Upper lobe of left lung (tissue), 6 donors: Measurements from ENCODE around the gene JAZF1. TPM values are rescaled to one million over a fixed set of nuclear protein-coding genes. Genes with fewer than 3 reads are reported as not detected.
A peak's percentile ranks its signal among the peaks of the same experiment; 100 is the strongest.

Experiments
- ATAC-seq, 2 donors: fragments of 200-7000 bp; cut with Tn5 transposase; one replicate each; pipeline ENCODE4 v1.9.1; 2022; ENCODE audit warnings: mild to moderate bottlenecking in 2 of 2, moderate library complexity in 2 of 2; ENCODE audit not compliant: low FRiP score in 2 of 2
- DNase-seq, 2 donors: peaks; one replicate each; pipeline ENCODE4 v3.0.0-alpha.2; 2019 to 2020
- H3K27ac ChIP-seq, 4 donors: fragments of 200-600 bp; sonication (generic); one replicate each; pipeline ENCODE4 v1.5.1; 2016 to 2019
- H3K27me3 ChIP-seq, 4 donors: fragments of 200-600 bp; sonication (generic); one replicate each; pipeline ENCODE4 v1.5.1; 2017 to 2019
- H3K36me3 ChIP-seq, 4 donors: fragments of 200-600 bp; sonication (generic); one replicate each; pipeline ENCODE4 v1.5.1; 2016 to 2019
- H3K4me1 ChIP-seq, 4 donors: fragments of 200-600 bp; sonication (generic); one replicate each; pipeline ENCODE4 v1.5.1; 2018 to 2019
- H3K4me3 ChIP-seq, 4 donors: fragments of 200-600 bp; sonication (generic); one replicate each; pipeline ENCODE4 v1.5.1; 2017 to 2019; ENCODE audit warnings: mild to moderate bottlenecking in 2 of 4, moderate library complexity in 1 of 4
- H3K9me3 ChIP-seq, 4 donors: fragments of 200-600 bp; sonication (generic); one replicate each; pipeline ENCODE4 v1.5.1; 2018 to 2019
- CTCF ChIP-seq, 6 experiments: fragments of 450-650 bp in 4 of 6; fragments of 200-600 bp in 2 of 6; sonication (generic) in 2 of 6; IDR thresholded peaks; one replicate each; pipeline ENCODE4 v1.5.1; 2016 to 2019; ENCODE audit warnings: antibody characterized with exemption in 6 of 6
- EP300 ChIP-seq, 4 donors: sonication (generic); formaldehyde crosslinking; IDR thresholded peaks; one replicate each; pipeline ENCODE4 v1.5.1; 2017; ENCODE audit warnings: antibody characterized with exemption in 4 of 4, control low read depth in 2 of 4
- POLR2A ChIP-seq, 4 donors: fragments of 450-650 bp; IDR thresholded peaks; one replicate each; pipeline ENCODE4 v1.5.1; 2016 to 2017; ENCODE audit warnings: antibody characterized with exemption in 4 of 4, mild to moderate bottlenecking in 2 of 4
- POLR2AphosphoS5 ChIP-seq, 2 donors: sonication (generic); formaldehyde crosslinking; IDR thresholded peaks; one replicate each; pipeline ENCODE4 v1.5.1; 2017; ENCODE audit warnings: antibody characterized with exemption in 2 of 2
- WGBS, 2 donors: methylation state at CpG; one replicate each; pipeline ENCODE4 v1.1.5; 2017 to 2018; 5-methylcytosine and 5-hydroxymethylcytosine counted together
- total RNA-seq, 6 donors: library from RNA; depleted of rRNA in 4 of 6; stranded (reverse); fragments of >200 nt in 4 of 6; gene quantifications; one replicate each; pipeline versions ENCODE4 v1.1.0 to v1.2.1, GENCODE V29; 2016 to 2021
- donor health status: DM: no; HTN: no; CAD: no; lungs with moderate emphysema.
- donor health status: DM: no; HTN: yes; CAD: no; lungs with severe emphysema.

Gene JAZF1
- total RNA-seq, 6 donors from 2014 or later = 4.2 to 19.4 (median 12.4) TPM

DNA sequence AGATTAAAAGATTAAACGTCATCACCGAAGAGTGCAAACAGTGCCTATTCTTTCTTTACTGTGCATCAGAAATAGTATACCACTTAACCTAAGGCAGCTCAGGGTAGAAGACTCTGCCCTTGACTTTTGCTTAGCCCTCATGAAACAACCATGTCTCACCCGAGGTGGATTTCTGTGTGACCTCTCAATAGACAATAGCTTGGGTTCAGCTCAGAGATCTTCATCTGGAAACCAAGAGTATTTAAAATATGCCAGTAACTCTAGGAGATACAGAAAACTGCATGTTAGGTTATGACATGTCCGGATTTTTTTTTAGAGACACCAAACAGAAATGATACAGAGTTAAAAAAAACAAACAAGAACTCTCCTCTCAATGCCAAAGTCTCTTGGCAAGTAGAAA is 75.8 kb downstream of the JAZF1 start:
- TF ChIP-seq POLR2A (IDR thresholded peaks at IDR 0.05) = no peak
- no peak for TF ChIP-seq CTCF (IDR thresholded peaks at IDR 0.05)
- no peak for TF ChIP-seq EP300 (IDR thresholded peaks at IDR 0.05)
- TF ChIP-seq POLR2AphosphoS5 (IDR thresholded peaks at IDR 0.05) = no peak
- no peak for DNase-seq
- ATAC-seq = no peak
- peaks cover 2 to 21% (median 6%) of the 10 kb centered on the region in 4 donors for H3K4me1 ChIP-seq
- 89 to 94% methylated on average over 4 of the region's 4 CpGs for WGBS, 2 donors
- H3K4me3 ChIP-seq = no peak overlapping the region
- no peaks in the 10 kb centered on the region for H3K9me3 ChIP-seq
- H3K36me3 ChIP-seq = no peaks in the 10 kb centered on the region
- H3K27me3 ChIP-seq = no peaks in the 10 kb centered on the region
- no peak overlapping the region for H3K27ac ChIP-seq

- no peak for TF ChIP-seq POLR2A (IDR thresholded peaks at IDR 0.05)
- no peak for TF ChIP-seq POLR2AphosphoS5 (IDR thresholded peaks at IDR 0.05)
- TF ChIP-seq EP300 (IDR thresholded peaks at IDR 0.05) = no peak
- no peak for TF ChIP-seq CTCF (IDR thresholded peaks at IDR 0.05)
- Histone ChIP-seq H3K4me1 (peaks cover 2 to 21% (median 6%) of the 10 kb centered on the region in 4 donors), H3K27ac (no peak overlapping the region), H3K4me3 (no peak overlapping the region), H3K9me3 (no peaks in the 10 kb centered on the region), H3K36me3 (no peaks in the 10 kb centered on the region), H3K27me3 (no peaks in the 10 kb centered on the region)
- no peak for ATAC-seq
- 46 to 50% methylated on average over 3 of the region's 3 CpGs for WGBS, 2 donors
- peak; percentile 19 to 34 for DNase-seq
Measured at GRCh38 chr7:28104041-28104541, 76.5 kb downstream of the JAZF1 start.

DNA sequence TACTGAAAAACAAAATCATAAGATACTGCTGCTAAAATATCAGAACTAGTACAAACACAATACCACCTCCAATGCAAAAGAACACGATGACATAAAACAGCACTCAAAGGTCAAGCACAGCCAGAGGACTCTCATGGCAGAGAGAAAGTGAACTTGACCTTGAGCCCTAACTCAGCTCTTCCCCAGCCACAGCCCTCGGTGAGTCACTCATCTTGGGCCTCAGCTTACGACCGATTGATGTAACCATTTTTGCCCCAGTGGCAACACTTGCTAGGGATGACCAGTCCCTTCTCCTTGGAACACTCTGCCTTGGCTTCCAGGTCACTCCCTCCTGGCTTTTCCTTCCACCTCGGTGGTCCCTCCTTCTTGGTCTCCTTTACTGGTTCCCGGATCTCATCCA is 77.8 kb downstream of the JAZF1 start:
- no peaks in the 10 kb centered on the region for H3K27me3 ChIP-seq
- no peak overlapping the region for H3K4me3 ChIP-seq
- H3K9me3 ChIP-seq = no peaks in the 10 kb centered on the region
- ATAC-seq = peak in 1 of 2 donors; percentile 85
- no peaks in the 10 kb centered on the region for H3K36me3 ChIP-seq
- H3K27ac ChIP-seq = no peak overlapping the region
- WGBS, 2 donors = 66 to 70% methylated on average over 6 of the region's 6 CpGs
- TF ChIP-seq POLR2A (IDR thresholded peaks at IDR 0.05) (no peak), POLR2AphosphoS5 (IDR thresholded peaks at IDR 0.05) (no peak), CTCF (IDR thresholded peaks at IDR 0.05) (no peak), EP300 (IDR thresholded peaks at IDR 0.05) (no peak)
- DNase-seq = peak in 1 of 2 donors; percentile 73
- peaks cover 2 to 21% (median 6%) of the 10 kb centered on the region in 4 donors for H3K4me1 ChIP-seq

DNA sequence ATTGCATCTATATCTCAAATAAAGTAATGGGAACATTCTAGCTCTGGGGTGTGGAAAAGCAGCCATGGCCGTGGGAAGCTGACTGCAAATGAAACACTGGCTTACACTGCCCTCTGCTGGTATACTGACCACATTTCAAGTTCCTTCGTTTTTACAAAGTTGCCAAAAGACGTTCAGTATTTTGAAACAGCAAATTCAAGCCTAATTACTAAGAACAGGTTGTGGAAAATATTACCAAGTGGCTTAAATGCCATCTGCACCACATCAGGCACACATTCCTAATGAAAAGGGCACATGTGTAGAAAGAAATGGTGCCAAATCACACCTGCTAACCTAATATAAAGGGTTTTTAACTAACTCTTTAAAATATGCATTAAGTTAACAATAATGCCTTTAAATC is 83.9 kb downstream of the JAZF1 start:
- DNase-seq (peak in 1 of 2 donors; percentile 61), ATAC-seq (peak; percentile 89)
- Histone ChIP-seq H3K4me1 (no peaks in the 10 kb centered on the region), H3K4me3 (no peak overlapping the region), H3K9me3 (no peaks in the 10 kb centered on the region), H3K36me3 (no peaks in the 10 kb centered on the region), H3K27me3 (no peaks in the 10 kb centered on the region), H3K27ac (no peak overlapping the region)
- WGBS, 2 donors = 0 to 1% methylated on average over 3 of the region's 3 CpGs
- TF ChIP-seq CTCF (IDR thresholded peaks at IDR 0.05) = peak; percentile 66 to 86 (median 78)
- TF ChIP-seq EP300 (IDR thresholded peaks at IDR 0.05) = no peak

DNA sequence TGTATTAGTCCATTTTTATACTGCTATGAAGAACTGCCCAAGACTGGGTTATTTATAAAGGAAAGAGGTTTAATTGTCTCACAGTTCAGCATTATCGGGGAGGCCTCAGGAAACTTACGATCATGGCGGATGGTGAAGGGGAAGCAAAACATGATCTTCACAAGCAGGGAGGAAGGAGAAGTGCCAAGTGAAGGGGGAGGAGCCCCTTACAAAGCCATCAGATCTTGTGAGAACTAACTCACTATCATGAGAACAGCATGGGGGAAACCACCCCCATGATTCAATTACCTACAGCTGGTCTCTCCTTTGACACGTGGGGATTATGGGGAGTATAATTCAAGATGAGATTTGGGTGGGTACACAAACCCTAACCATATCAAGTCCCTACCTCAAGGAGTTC is 85.4 kb downstream of the JAZF1 start:
- WGBS, 2 donors = 77 to 93% methylated on average over 4 of the region's 4 CpGs
- Histone ChIP-seq H3K27me3 (no peaks in the 10 kb centered on the region), H3K9me3 (no peaks in the 10 kb centered on the region), H3K4me3 (no peak overlapping the region), H3K36me3 (no peaks in the 10 kb centered on the region), H3K4me1 (peaks cover 0 to 2% (median 0%) of the 10 kb centered on the region in 4 donors), H3K27ac (no peak overlapping the region)
- no peak for DNase-seq
- no peak for ATAC-seq
- TF ChIP-seq CTCF (IDR thresholded peaks at IDR 0.05) (no peak), POLR2AphosphoS5 (IDR thresholded peaks at IDR 0.05) (no peak), POLR2A (IDR thresholded peaks at IDR 0.05) (no peak), EP300 (IDR thresholded peaks at IDR 0.05) (no peak)
